ENCODE data around the gene SLC1A2. TPM values are rescaled to one million over a fixed set of nuclear protein-coding genes. Genes with fewer than 3 reads are reported as not detected.

SLC1A2 gene
- total RNA-seq, 2 donors from 2014 or later: 0.10 to 0.13 TPM

DNA sequence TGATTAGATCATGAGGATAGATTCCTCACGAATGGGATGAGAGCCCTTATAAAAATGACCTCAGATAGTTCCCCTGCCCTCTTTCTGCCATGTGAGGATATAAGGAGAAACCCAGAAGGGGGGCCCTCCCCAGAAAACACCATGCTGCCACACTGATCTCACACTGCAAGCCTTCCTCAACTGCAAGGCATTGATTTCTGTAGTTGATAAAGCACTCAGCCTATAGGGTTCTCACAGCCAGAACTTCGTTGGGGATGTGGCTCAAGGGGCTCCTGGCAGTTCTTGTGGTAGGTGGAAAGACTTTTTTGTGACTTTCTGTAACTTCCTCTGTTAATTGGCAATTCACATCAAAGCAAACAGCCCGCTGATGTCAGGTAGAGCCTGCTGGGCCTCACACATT is 171.5 kb downstream of the SLC1A2 start:
- H3K27me3 ChIP-seq: no peaks in the 10 kb centered on the region
- H3K36me3 ChIP-seq: no peaks in the 10 kb centered on the region
- H3K4me1 ChIP-seq: no peaks in the 10 kb centered on the region
- no peaks in the 10 kb centered on the region for H3K9me3 ChIP-seq
- no peak overlapping the region for H3K4me3 ChIP-seq
- no peak overlapping the region for H3K9ac ChIP-seq (ENCODE audit: low read depth in 2 of 2, low read length in 2 of 2)
- no peak for DNase-seq
- TF ChIP-seq, protein P1, sequence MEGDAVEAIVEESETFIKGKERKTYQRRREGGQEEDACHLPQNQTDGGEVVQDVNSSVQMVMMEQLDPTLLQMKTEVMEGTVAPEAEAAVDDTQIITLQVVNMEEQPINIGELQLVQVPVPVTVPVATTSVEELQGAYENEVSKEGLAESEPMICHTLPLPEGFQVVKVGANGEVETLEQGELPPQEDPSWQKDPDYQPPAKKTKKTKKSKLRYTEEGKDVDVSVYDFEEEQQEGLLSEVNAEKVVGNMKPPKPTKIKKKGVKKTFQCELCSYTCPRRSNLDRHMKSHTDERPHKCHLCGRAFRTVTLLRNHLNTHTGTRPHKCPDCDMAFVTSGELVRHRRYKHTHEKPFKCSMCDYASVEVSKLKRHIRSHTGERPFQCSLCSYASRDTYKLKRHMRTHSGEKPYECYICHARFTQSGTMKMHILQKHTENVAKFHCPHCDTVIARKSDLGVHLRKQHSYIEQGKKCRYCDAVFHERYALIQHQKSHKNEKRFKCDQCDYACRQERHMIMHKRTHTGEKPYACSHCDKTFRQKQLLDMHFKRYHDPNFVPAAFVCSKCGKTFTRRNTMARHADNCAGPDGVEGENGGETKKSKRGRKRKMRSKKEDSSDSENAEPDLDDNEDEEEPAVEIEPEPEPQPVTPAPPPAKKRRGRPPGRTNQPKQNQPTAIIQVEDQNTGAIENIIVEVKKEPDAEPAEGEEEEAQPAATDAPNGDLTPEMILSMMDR (IDR thresholded peaks at IDR 0.05): no peak
- intact Hi-C loops (cut with DNase I): no loop called here
- H3K27ac ChIP-seq: no peak overlapping the region

DNA sequence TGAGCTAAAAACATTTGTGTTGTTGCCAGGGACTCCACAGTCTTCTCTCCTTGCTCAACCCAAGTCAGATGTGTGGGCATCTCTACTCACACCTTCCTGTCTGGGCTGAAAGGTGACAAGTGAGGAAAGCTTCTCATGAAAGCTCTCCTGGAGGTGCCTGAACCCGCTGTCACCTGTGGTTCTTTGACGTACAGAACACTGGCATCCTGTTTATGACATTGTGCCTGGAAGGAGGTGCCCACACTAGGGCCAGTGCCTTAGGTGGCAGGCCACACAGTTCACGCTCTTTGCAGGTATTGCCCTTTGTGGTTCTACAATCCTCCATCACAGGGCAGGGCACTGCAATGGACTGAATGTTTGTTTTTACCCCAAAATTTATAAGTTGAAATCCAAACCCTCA is 171.9 kb downstream of the SLC1A2 start:
- intact Hi-C loops (cut with DNase I): no loop called here
- Histone ChIP-seq H3K27ac (no peak overlapping the region), H3K9ac (ENCODE audit: low read depth in 2 of 2, low read length in 2 of 2) (no peak overlapping the region), H3K4me1 (no peaks in the 10 kb centered on the region), H3K4me3 (no peak overlapping the region), H3K36me3 (no peaks in the 10 kb centered on the region), H3K27me3 (no peaks in the 10 kb centered on the region), H3K9me3 (no peaks in the 10 kb centered on the region)
- no peak for DNase-seq
- TF ChIP-seq, protein P1 (IDR thresholded peaks at IDR 0.05): no peak

DNA sequence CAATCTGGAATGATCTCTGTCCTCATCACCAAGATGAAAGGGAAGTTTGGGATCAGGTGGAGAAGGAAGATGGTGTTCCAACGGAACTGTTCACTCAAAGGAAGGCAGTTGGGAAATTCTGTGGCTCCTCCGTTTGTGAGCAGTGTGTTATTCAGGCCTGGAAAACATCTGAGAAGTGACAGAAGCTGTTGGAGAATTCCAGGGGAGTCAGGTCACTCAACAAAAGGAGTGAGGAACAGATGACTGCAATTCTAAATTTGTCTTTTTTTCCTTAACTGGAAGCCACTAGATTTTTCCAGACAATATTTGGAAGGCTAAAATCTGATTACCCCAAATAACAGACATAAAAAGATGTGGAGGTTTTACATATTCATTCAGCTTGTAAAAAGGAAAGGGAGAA is 172.6 kb downstream of the SLC1A2 start:
- no peak overlapping the region for H3K27ac ChIP-seq
- H3K9me3 ChIP-seq: no peaks in the 10 kb centered on the region
- TF ChIP-seq, protein P1 (IDR thresholded peaks at IDR 0.05): no peak
- no peak overlapping the region for H3K9ac ChIP-seq (ENCODE audit: low read depth in 2 of 2, low read length in 2 of 2)
- no peaks in the 10 kb centered on the region for H3K27me3 ChIP-seq
- H3K4me3 ChIP-seq: no peak overlapping the region
- H3K36me3 ChIP-seq: no peaks in the 10 kb centered on the region
- no peaks in the 10 kb centered on the region for H3K4me1 ChIP-seq
- intact Hi-C loops (cut with DNase I): no loop called here
- no peak for DNase-seq

DNA sequence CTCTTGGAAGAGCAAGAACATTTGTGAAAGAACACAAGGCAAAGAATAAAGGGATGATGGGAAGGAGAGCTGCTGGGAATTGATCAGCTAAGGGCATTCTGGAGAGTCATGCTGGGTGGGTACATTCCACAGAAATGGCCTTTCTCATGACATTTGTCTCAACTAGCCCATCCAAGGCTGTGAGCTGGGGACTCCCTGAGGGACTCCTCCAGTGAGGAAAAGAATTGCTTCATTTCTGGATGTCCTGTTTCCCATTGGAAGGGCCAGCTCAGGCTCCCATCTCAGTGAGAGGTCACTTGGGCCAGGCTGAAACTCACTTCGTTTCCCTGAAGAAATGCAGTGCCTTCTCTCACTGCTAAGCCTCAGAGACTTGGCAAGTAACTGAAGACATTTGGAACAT is 173.6 kb downstream of the SLC1A2 start:
- H3K27ac ChIP-seq: no peak overlapping the region
- H3K27me3 ChIP-seq: no peaks in the 10 kb centered on the region
- no peaks in the 10 kb centered on the region for H3K4me1 ChIP-seq
- DNase-seq: no peak
- TF ChIP-seq, protein P1 (IDR thresholded peaks at IDR 0.05): no peak
- H3K9ac ChIP-seq (ENCODE audit: low read depth in 2 of 2, low read length in 2 of 2): no peak overlapping the region
- no peaks in the 10 kb centered on the region for H3K9me3 ChIP-seq
- intact Hi-C loops (cut with DNase I): no loop called here
- no peak overlapping the region for H3K4me3 ChIP-seq
- no peaks in the 10 kb centered on the region for H3K36me3 ChIP-seq

DNA sequence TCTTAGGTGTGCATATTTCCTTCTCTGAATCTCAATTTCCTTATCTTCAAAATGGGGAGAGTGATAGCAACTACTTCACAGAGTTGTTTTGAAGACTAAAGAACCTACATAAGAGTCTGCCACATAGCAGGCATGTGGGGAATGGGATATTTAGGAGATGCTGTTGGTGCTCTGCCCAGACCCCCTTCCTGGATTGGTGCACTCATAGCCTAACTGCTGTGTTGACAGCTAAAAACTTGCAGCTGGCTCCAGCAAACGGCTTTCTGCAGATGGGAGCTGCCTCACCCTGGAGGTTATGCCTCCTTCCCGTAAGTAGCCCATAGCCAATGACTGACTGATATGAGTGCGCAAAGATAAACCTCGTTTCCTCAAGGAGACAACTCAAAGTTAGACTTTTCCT is 174.3 kb downstream of the SLC1A2 start:
- TF ChIP-seq, protein P1 (IDR thresholded peaks at IDR 0.05): no peak
- H3K9me3 ChIP-seq: no peaks in the 10 kb centered on the region
- H3K9ac ChIP-seq (ENCODE audit: low read depth in 2 of 2, low read length in 2 of 2): no peak overlapping the region
- H3K27ac ChIP-seq: no peak overlapping the region
- intact Hi-C loops (cut with DNase I): no loop called here
- no peaks in the 10 kb centered on the region for H3K4me1 ChIP-seq
- no peaks in the 10 kb centered on the region for H3K36me3 ChIP-seq
- no peaks in the 10 kb centered on the region for H3K27me3 ChIP-seq
- DNase-seq: no peak
- no peak overlapping the region for H3K4me3 ChIP-seq

DNA sequence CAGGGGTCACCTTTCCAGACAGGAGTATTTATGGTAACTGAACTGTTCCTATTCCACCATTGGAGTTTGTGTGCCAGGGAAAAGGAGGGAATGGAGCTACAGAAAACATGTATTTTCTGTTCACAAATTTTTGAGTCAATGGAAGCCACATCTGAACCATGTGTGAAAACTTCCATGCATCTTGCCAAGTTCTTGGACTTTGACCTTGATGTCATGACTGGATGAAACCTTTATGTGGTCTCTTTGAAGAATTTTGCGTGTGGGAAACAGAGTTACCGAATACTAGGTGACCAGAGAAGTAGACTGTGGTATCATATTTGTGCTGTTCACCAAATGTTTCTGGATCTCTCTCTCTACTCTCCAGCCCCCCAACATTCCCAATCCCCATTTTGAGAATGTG is 175.6 kb downstream of the SLC1A2 start:
- Histone ChIP-seq H3K27ac (no peak overlapping the region), H3K9me3 (no peaks in the 10 kb centered on the region), H3K27me3 (no peaks in the 10 kb centered on the region), H3K4me3 (no peak overlapping the region), H3K36me3 (no peaks in the 10 kb centered on the region), H3K9ac (ENCODE audit: low read depth in 2 of 2, low read length in 2 of 2) (no peak overlapping the region), H3K4me1 (no peaks in the 10 kb centered on the region)
- intact Hi-C loops (cut with DNase I): no loop called here
- no peak for DNase-seq
- TF ChIP-seq, protein P1 (IDR thresholded peaks at IDR 0.05): no peak
